ENCODE results near the gene CD209. TPM values are rescaled to one million over a fixed set of nuclear protein-coding genes. Genes with fewer than 3 reads are reported as not detected.

Gene CD209
- total and polyA plus RNA-seq, 2 experiments from 2014 or later = 0.35 TPM; not detected in 1

DNA sequence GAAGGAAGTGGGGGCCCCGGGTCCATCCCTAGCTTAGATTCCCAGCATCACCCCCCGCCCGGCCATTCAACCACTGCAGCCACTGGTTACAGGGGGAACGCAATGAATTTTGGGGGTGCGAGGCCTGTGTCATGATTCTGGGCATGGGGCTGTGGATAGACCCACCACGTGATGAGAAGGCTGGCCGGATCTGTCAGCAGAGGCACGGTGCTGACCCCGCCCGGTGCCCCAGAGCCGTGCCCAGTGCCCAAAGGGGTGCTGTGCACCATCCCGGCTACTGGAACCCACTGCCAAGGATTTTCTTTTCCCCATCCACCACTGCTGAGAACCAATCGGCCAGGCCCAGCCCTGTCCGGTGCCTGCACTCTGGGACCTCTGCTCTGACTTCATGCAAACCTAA is 43.1 kb upstream of the CD209 start:
- Histone ChIP-seq H3K27me3 (ENCODE audit: insufficient read depth) (peaks cover 45% of the 10 kb centered on the region), H3K36me3 (ENCODE audit: insufficient read depth) (no peaks in the 10 kb centered on the region), H3K4me1 (ENCODE audit: insufficient read depth) (peaks cover 3% of the 10 kb centered on the region; the same call in 1 of the 2 replicates), H3K9me2 (ENCODE audit: insufficient read depth) (no peaks in the 10 kb centered on the region), H3F3A (replicated peaks; ENCODE audit: low read depth) (0 out of 2 replicates have a peak, but pooled peaks cover 3% of the 10 kb centered on the region), H3K4me3 (no peak overlapping the region), H3K27ac (ENCODE audit: low read depth) (no peak overlapping the region), H3K79me2 (replicated peaks; ENCODE audit: insufficient read depth) (no peaks in the 10 kb centered on the region), H2AFZ (no peak overlapping the region), H4K20me1 (replicated peaks; ENCODE audit: insufficient read depth) (no peaks in the 10 kb centered on the region), H3K4me2 (no peak overlapping the region)
- Mint-ChIP-seq H3K4me1 (peaks cover 8% of the 10 kb centered on the region), H3K27me3 (ENCODE audit: insufficient read depth, low read depth, poor library complexity) (peaks cover 31% of the 10 kb centered on the region), H3K36me3 (ENCODE audit: low read depth) (0 out of 3 replicates have a peak, but pooled peaks cover 3% of the 10 kb centered on the region), H3K9me3 (peaks cover 4% of the 10 kb centered on the region), H3K27ac (no peak overlapping the region), H3K4me3 (no peak overlapping the region; the same call in 2 of the 3 replicates)
- TF ChIP-seq EZH2phosphoT487 (IDR thresholded peaks at IDR 0.05; ENCODE audit: unreplicated experiment) = no peak
- ATAC-seq (no peak), DNase-seq (ENCODE audit: low spot score) (no peak)

DNA sequence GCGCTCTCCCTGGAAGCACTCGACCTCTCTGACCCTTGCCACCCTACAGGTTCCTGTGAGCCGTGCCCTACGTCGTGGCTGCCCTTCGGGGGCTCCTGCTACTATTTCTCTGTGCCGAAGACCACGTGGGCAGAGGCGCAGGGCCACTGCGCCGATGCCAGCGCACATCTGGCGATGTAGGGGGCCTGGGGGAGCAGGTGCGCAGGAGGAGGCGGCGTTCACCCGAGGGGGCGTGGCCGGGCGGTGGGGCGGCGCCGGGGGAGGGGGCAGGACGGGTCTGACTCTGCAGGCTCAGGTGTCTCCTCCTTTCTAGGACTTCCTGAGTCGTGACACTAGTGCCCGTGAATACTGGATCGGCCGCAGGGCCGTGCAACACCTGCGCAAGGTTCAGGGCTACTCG is 42.1 kb upstream of the CD209 start:
- H3K27me3 ChIP-seq (ENCODE audit: insufficient read depth) = peaks cover 49% of the 10 kb centered on the region
- H3K4me1 Mint-ChIP-seq = peaks cover 8% of the 10 kb centered on the region
- H3K4me3 Mint-ChIP-seq = peak overlapping the region; percentile 78
- peak; percentile 62 for ATAC-seq
- H3K4me2 ChIP-seq = peak overlapping the region; percentile 91
- no peak overlapping the region for H3K27ac Mint-ChIP-seq
- TF ChIP-seq ZNF331 (CRISPR knock-in tag; IDR thresholded peaks at IDR 0.05; ENCODE audit: low read depth) = no peak
- peak; percentile 29; the same call in 1 of the 2 replicates for TF ChIP-seq POLR2AphosphoS5 (IDR thresholded peaks at IDR 0.05; ENCODE audit: low read depth)
- no peak for TF ChIP-seq EZH2phosphoT487 (IDR thresholded peaks at IDR 0.05; ENCODE audit: unreplicated experiment)
- no peak for TF ChIP-seq NANOG (IDR thresholded peaks at IDR 0.05; ENCODE audit: borderline replicate concordance)
- TF ChIP-seq CREB1 (CRISPR knock-in tag; IDR thresholded peaks at IDR 0.05; ENCODE audit: low read depth) = 0 out of 2 replicates have a peak, but pooled peaks have one; percentile 7
- 0 out of 3 replicates have a peak, but pooled peaks cover 3% of the 10 kb centered on the region for H3K36me3 Mint-ChIP-seq (ENCODE audit: low read depth)
- H3K9me2 ChIP-seq (ENCODE audit: insufficient read depth) = no peaks in the 10 kb centered on the region
- peak; percentile 79 for DNase-seq (ENCODE audit: low spot score)
- no peaks in the 10 kb centered on the region for H4K20me1 ChIP-seq (replicated peaks; ENCODE audit: insufficient read depth)
- H3K4me3 ChIP-seq = peak overlapping the region; percentile 75
- peaks cover 3% of the 10 kb centered on the region; the same call in 1 of the 2 replicates for H3K4me1 ChIP-seq (ENCODE audit: insufficient read depth)
- peak overlapping the region; percentile 91 for H2AFZ ChIP-seq
- peaks cover 36% of the 10 kb centered on the region for H3K27me3 Mint-ChIP-seq (ENCODE audit: insufficient read depth, low read depth, poor library complexity)
- no peak overlapping the region for H3K27ac ChIP-seq (ENCODE audit: low read depth)
- H3K79me2 ChIP-seq (replicated peaks; ENCODE audit: insufficient read depth) = no peaks in the 10 kb centered on the region
- 0 out of 2 replicates have a peak, but pooled peaks cover 3% of the 10 kb centered on the region for H3F3A ChIP-seq (replicated peaks; ENCODE audit: low read depth)
- no peaks in the 10 kb centered on the region for H3K36me3 ChIP-seq (ENCODE audit: insufficient read depth)
- peaks cover 4% of the 10 kb centered on the region for H3K9me3 Mint-ChIP-seq

DNA sequence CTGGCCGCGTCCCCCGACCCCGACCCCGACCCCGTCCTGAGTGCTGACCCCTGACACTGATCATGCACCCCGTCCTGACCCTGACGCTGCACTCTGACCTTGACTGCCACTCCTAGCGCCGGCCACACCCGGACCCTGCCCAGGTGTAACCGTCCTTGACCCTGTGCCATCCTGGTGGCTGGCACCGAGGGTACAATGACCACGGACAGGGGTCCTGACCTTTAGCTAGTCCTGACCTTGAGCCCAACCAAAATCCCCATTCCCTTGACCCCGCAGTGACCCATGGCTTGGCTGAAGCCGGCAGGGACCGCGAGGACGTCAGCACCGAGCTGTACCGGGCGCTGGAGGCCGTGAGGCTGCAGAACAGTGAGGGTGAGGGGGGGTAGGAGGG is 41.6 kb upstream of the CD209 start:
- 0 out of 3 replicates have a peak, but pooled peaks cover 3% of the 10 kb centered on the region for H3K36me3 Mint-ChIP-seq (ENCODE audit: low read depth)
- no peak for DNase-seq (ENCODE audit: low spot score)
- no peaks in the 10 kb centered on the region for H3K36me3 ChIP-seq (ENCODE audit: insufficient read depth)
- H3K4me2 ChIP-seq = peak overlapping the region; percentile 91
- no peak overlapping the region for H3K27ac Mint-ChIP-seq
- H3K4me1 Mint-ChIP-seq = peaks cover 11% of the 10 kb centered on the region
- ATAC-seq = peak; percentile 24
- TF ChIP-seq, protein P1, sequence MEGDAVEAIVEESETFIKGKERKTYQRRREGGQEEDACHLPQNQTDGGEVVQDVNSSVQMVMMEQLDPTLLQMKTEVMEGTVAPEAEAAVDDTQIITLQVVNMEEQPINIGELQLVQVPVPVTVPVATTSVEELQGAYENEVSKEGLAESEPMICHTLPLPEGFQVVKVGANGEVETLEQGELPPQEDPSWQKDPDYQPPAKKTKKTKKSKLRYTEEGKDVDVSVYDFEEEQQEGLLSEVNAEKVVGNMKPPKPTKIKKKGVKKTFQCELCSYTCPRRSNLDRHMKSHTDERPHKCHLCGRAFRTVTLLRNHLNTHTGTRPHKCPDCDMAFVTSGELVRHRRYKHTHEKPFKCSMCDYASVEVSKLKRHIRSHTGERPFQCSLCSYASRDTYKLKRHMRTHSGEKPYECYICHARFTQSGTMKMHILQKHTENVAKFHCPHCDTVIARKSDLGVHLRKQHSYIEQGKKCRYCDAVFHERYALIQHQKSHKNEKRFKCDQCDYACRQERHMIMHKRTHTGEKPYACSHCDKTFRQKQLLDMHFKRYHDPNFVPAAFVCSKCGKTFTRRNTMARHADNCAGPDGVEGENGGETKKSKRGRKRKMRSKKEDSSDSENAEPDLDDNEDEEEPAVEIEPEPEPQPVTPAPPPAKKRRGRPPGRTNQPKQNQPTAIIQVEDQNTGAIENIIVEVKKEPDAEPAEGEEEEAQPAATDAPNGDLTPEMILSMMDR (conservative IDR thresholded peaks at IDR 0.05; ENCODE audit: low read depth in 2 of 2) = no peak
- TF ChIP-seq EZH2 (IDR thresholded peaks at IDR 0.05; ENCODE audit: low read depth, unreplicated experiment) = peak; percentile 26
- no peak overlapping the region for H3K27ac ChIP-seq (ENCODE audit: low read depth)
- H3K27me3 ChIP-seq (ENCODE audit: insufficient read depth) = peaks cover 51% of the 10 kb centered on the region
- H4K20me1 ChIP-seq (replicated peaks; ENCODE audit: insufficient read depth) = no peaks in the 10 kb centered on the region
- H3K4me1 ChIP-seq (ENCODE audit: insufficient read depth) = peaks cover 3% of the 10 kb centered on the region; the same call in 1 of the 2 replicates
- no peaks in the 10 kb centered on the region for H3K9me2 ChIP-seq (ENCODE audit: insufficient read depth)
- peaks cover 36% of the 10 kb centered on the region for H3K27me3 Mint-ChIP-seq (ENCODE audit: insufficient read depth, low read depth, poor library complexity)
- 0 out of 2 replicates have a peak, but pooled peaks cover 3% of the 10 kb centered on the region for H3F3A ChIP-seq (replicated peaks; ENCODE audit: low read depth)
- H2AFZ ChIP-seq = peak overlapping the region; percentile 91
- H3K4me3 Mint-ChIP-seq = peak overlapping the region; percentile 78
- peak overlapping the region; percentile 75 for H3K4me3 ChIP-seq
- no peaks in the 10 kb centered on the region for H3K79me2 ChIP-seq (replicated peaks; ENCODE audit: insufficient read depth)
- H3K9me3 Mint-ChIP-seq = peaks cover 4% of the 10 kb centered on the region

Data from GM23338 (cell line).